ENCODE measurements around the gene CHRNA4.

DNA sequence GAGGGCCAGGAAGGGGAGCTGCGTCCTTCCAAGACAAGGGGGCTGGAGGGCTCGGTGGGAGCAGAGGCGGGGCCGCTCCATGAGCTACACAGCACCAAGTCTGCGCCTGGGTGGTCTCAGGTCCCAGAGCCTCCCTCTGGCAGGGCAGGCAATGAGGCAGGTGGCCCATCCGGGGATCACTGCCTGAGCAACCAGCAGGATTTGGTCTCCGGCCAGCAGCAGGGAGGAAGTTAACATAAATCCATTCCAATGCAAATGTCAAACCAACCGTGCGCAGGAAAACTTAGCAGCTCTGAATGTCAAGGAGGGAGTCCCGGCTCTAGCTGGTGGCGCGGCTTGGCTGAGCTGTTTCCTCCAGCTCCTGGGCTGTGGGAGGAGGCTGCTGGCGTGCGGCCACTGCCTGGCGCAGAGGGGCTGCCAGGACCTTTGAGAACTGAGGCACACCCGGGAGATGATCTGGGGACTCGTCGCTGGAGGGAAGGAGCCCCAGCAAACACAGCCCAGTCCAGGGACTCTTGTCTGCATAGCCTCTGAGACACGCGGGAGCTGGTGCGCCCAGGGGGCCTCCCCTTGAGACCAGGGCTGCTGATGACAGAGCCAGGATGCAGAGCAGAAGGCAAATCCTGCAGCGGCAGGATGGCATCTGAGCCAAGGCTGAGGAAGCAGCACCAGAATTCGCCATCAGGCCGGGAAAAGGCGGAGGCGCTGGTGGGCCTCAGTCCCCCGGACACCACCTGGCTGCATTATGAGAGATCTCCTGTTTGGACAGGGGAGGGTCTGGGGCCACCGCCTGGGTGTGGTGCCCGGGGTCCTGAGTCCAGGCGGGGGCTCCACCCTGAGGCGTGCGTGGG is 33.1 kb upstream of the CHRNA4 start:
- no peak for TF ChIP-seq CTCF (IDR thresholded peaks at IDR 0.05)
- TF ChIP-seq POLR2A (IDR thresholded peaks at IDR 0.05) = no peak
